H1 (cell line): ENCODE measurements around the gene SVOPL. TPM values are rescaled to one million over a fixed set of nuclear protein-coding genes. Genes with fewer than 3 reads are reported as not detected.
"Not testable (repeated sequence)": the region's sequence is repeated elsewhere in the genome, so short reads cannot be mapped to it uniquely, and the experiment has no call there.

Source experiments
- CTCF ChIA-PET: fragments of 300-600 bp; sonication (Branson Sonifier 250); formaldehyde crosslinking; loops from one replicate; lab custom pipeline; 2021; ENCODE audit not compliant: partially characterized antibody; lab: Charles Lee
- POLR2A ChIA-PET: fragments of 300-600 bp; sonication (Branson Sonifier 250); formaldehyde crosslinking; loops from one replicate; lab custom pipeline; 2021; ENCODE audit warnings: inconsistent platforms; ENCODE audit not compliant: partially characterized antibody; lab: Charles Lee
- DNase-seq, 2 experiments: peaks; one replicate each; pipeline versions ENCODE4 v3.0.0 to v3.0.0-alpha.2; 2010 to 2022; ENCODE audit warnings: low spot score in 2 of 2, low read depth in 1 of 2, mixed read lengths in 1 of 2
- FAIRE-seq: peaks from 2 replicates; lab custom pipeline; 2011; peaks lifted over from hg19 to GRCh38; lab: Jason Lieb, UNC
- H2AFZ ChIP-seq: 2 replicates; pipeline ENCODE4 v1.8.1; 2012; ENCODE audit warnings: low read length, inconsistent platforms
- H2AK5ac ChIP-seq: 2 replicates; pipeline ENCODE4 v1.6.1; 2013; ENCODE audit warnings: low read depth, low read length
- H2BK120ac ChIP-seq: replicated peaks from 2 replicates; pipeline ENCODE3; 2013; ENCODE audit warnings: low read depth, low read length, inconsistent platforms
- H2BK12ac ChIP-seq: 2 replicates; pipeline ENCODE4 v1.6.1; 2013; ENCODE audit warnings: low read depth, low read length
- H2BK15ac ChIP-seq: 2 replicates; pipeline ENCODE4 v1.6.1; 2013; ENCODE audit warnings: low read length
- H2BK20ac ChIP-seq: 2 replicates; pipeline ENCODE4 v1.6.1; 2013; ENCODE audit warnings: low read length
- H2BK5ac ChIP-seq: 2 replicates; pipeline ENCODE4 v1.6.1; 2013; ENCODE audit warnings: low read depth, low read length
- H3K14ac ChIP-seq: 2 replicates; pipeline ENCODE4 v1.6.1; 2013; ENCODE audit warnings: inconsistent platforms; ENCODE audit not compliant: insufficient read length
- H3K18ac ChIP-seq: 2 replicates; pipeline ENCODE4 v1.6.1; 2013; ENCODE audit warnings: low read length; ENCODE audit errors: extremely low read depth
- H3K23ac ChIP-seq: 2 replicates; pipeline ENCODE4 v1.6.1; 2013; ENCODE audit warnings: inconsistent platforms; ENCODE audit not compliant: insufficient read length
- H3K23me2 ChIP-seq: 2 replicates; pipeline ENCODE4 v1.6.1; 2013; ENCODE audit warnings: low read depth, low read length
- H3K27ac ChIP-seq: 2 replicates; pipeline ENCODE4 v1.6.1; 2011; ENCODE audit warnings: low read depth, low read length, inconsistent platforms
- H3K27me3 ChIP-seq, 4 experiments: replicated peaks in 1 of 4; 1 replicate in 1 of 4; 2 replicates in 3 of 4; pipeline versions ENCODE4 v1.6.1 to v1.8.1; 2011 to 2013; ENCODE audit warnings: low read length in 3 of 4, mild to moderate bottlenecking in 3 of 4, inconsistent platforms in 2 of 4, mixed read lengths in 2 of 4, moderate library complexity in 1 of 4; ENCODE audit not compliant: control insufficient read depth in 3 of 4, insufficient read depth in 3 of 4; ENCODE audit errors: extremely low read depth in 1 of 4
- H3K36me3 ChIP-seq, 4 experiments: 2 replicates each; pipeline versions ENCODE4 v1.6.1 to v1.8.1; 2011 to 2013; ENCODE audit warnings: mild to moderate bottlenecking in 4 of 4, low read length in 3 of 4, moderate library complexity in 2 of 4, control low read depth in 1 of 4, inconsistent platforms in 1 of 4; ENCODE audit not compliant: insufficient read depth in 4 of 4, control insufficient read depth in 2 of 4
- H3K4ac ChIP-seq: replicated peaks from 2 replicates; pipeline ENCODE3; 2013; ENCODE audit warnings: low read length, low read depth, mixed read lengths, inconsistent platforms; ENCODE audit not compliant: insufficient read length
- H3K4me1 ChIP-seq, 4 experiments: replicated peaks in 1 of 4; 1 replicate in 1 of 4; 2 replicates in 3 of 4; pipeline versions ENCODE4 v1.6.1 to v1.8.1; 2011 to 2013; ENCODE audit warnings: low read length in 3 of 4, inconsistent platforms in 2 of 4, mixed read lengths in 1 of 4; ENCODE audit not compliant: insufficient read depth in 4 of 4, control insufficient read depth in 3 of 4
- H3K4me2 ChIP-seq, 2 experiments: 2 replicates each; pipeline versions ENCODE4 v1.6.1 to v1.8.1; 2011 to 2013; ENCODE audit warnings: low read depth in 2 of 2, low read length in 2 of 2, control low read depth in 1 of 2, inconsistent platforms in 1 of 2, mild to moderate bottlenecking in 1 of 2; ENCODE audit not compliant: insufficient read depth in 1 of 2
- H3K4me3 ChIP-seq, 4 experiments: fragments of 200-600, 300-600 bp in 1 of 4; sonication (generic), shearing (Covaris generic), sonication (Bioruptor Twin) in 1 of 4; 2 replicates each; pipeline versions ENCODE4 v1.5.1 to v1.8.1; 2011 to 2016; ENCODE audit warnings: low read length in 4 of 4, low read depth in 3 of 4, control low read depth in 2 of 4, inconsistent platforms in 2 of 4, mild to moderate bottlenecking in 2 of 4, mixed read lengths in 1 of 4, moderate library complexity in 1 of 4; ENCODE audit not compliant: insufficient read depth in 2 of 4; ENCODE audit errors: extremely low read depth in 1 of 4
- H3K56ac ChIP-seq: replicated peaks from 2 replicates; pipeline ENCODE3; 2013; ENCODE audit warnings: low read depth, mild to moderate bottlenecking, mixed read lengths, low read length, inconsistent platforms; ENCODE audit not compliant: insufficient read length
- H3K79me1 ChIP-seq: 2 replicates; pipeline ENCODE4 v1.6.1; 2013; ENCODE audit warnings: low read depth, low read length, control low read depth
- H3K79me2 ChIP-seq, 2 experiments: 2 replicates each; pipeline versions ENCODE4 v1.6.1 to v1.8.1; 2012 to 2013; ENCODE audit warnings: low read length in 2 of 2, mild to moderate bottlenecking in 2 of 2, inconsistent platforms in 1 of 2; ENCODE audit not compliant: insufficient read depth in 2 of 2, control insufficient read depth in 1 of 2
- H3K9ac ChIP-seq, 4 experiments: replicated peaks in 1 of 4; 1 replicate in 1 of 4; 2 replicates in 3 of 4; pipeline versions ENCODE4 v1.6.1 to v1.8.1; 2011 to 2013; ENCODE audit warnings: low read depth in 3 of 4, low read length in 3 of 4, control low read depth in 2 of 4, mild to moderate bottlenecking in 2 of 4, moderate library complexity in 2 of 4, inconsistent platforms in 1 of 4; ENCODE audit errors: extremely low read depth in 1 of 4
- H3K9me3 ChIP-seq, 2 experiments: 2 replicates each; pipeline versions ENCODE4 v1.6.1 to v1.8.1; 2012 to 2013; ENCODE audit warnings: mild to moderate bottlenecking in 2 of 2, moderate library complexity in 2 of 2, control low read depth in 1 of 2, inconsistent platforms in 1 of 2, low read depth in 1 of 2, low read length in 1 of 2, mixed read lengths in 1 of 2; ENCODE audit not compliant: insufficient read depth in 2 of 2
- H4K20me1 ChIP-seq, 2 experiments: replicated peaks in 1 of 2; 2 replicates each; pipeline versions ENCODE3 to v1.8.1; 2011 to 2013; ENCODE audit warnings: inconsistent platforms in 2 of 2, low read length in 2 of 2, mild to moderate bottlenecking in 1 of 2; ENCODE audit not compliant: insufficient read depth in 2 of 2, control insufficient read depth in 1 of 2
- H4K5ac ChIP-seq: 2 replicates; pipeline ENCODE4 v1.6.1; 2013; ENCODE audit warnings: low read length, low read depth, mixed read lengths, inconsistent platforms; ENCODE audit not compliant: insufficient read length
- H4K8ac ChIP-seq: 2 replicates; pipeline ENCODE4 v1.8.0; 2013; ENCODE audit warnings: mild to moderate bottlenecking, moderate library complexity, low read length, inconsistent platforms; ENCODE audit not compliant: insufficient read depth; ENCODE audit errors: extremely low read depth
- H4K91ac ChIP-seq: replicated peaks from 2 replicates; pipeline ENCODE3; 2013; ENCODE audit warnings: low read length, mixed read lengths, inconsistent platforms; ENCODE audit not compliant: insufficient read length
- WGBS, 2 experiments: shearing (Covaris generic) in 1 of 2; methylation state at CpG; one replicate each; pipeline versions ENCODE4 v1.1.6 to v1.1.7; 2013 to 2015; ENCODE audit warnings: low lambda C conversion rate in 2 of 2, mixed read lengths in 2 of 2, inconsistent platforms in 1 of 2, low coverage in 1 of 2, missing lambda C conversion rate in 1 of 2; ENCODE audit not compliant: insufficient replicate concordance in 2 of 2, insufficient coverage in 1 of 2, insufficient read length in 1 of 2; ENCODE audit errors: extremely low coverage in 1 of 2, missing lambda C conversion rate in 1 of 2; 5-methylcytosine and 5-hydroxymethylcytosine counted together
- polyA plus RNA-seq, 7 experiments: library from polyadenylated mRNA; depleted of rRNA in 3 of 7; stranded (reverse) in 5 of 7; unstranded in 2 of 7; fragments of >200 nt in 5 of 7; fragments of 200-250 nt in 2 of 7; gene quantifications; 1 replicate in 5 of 7; 2 replicates in 1 of 7; 4 replicates in 1 of 7; pipeline versions ENCODE4 v1.2.1 to v1.2.3, GENCODE V29; 2011 to 2013; ENCODE audit warnings: missing spikeins in 2 of 7, mixed read lengths in 2 of 7
- total RNA-seq: library from RNA; stranded (reverse); fragmentation: NEBNext Ultra II Directional; extraction: Animal tissue kit (Norgen Biotek cat#: 25700); gene quantifications from 2 replicates; pipeline ENCODE4 v1.2.1, GENCODE V29; 2021

SVOPL gene
- total and polyA plus RNA-seq, 2 of the 8 experiments (the other 6 are each of a cell fraction or from before 2014, with no cell fraction given): 1.1 to 1.4 TPM

GRCh38 chr7:138695776-138696175 is 5.4 kb downstream of the SVOPL start:
- H4K8ac ChIP-seq, H3K18ac ChIP-seq, H2BK12ac ChIP-seq, H3K27me3 ChIP-seq, H3K4me2 ChIP-seq, H3K9ac ChIP-seq, H3K9me3 ChIP-seq, H3K79me2 ChIP-seq, H2AFZ ChIP-seq, CTCF ChIA-PET, H3K4me3 ChIP-seq, POLR2A ChIA-PET, H3K23ac ChIP-seq, H4K91ac ChIP-seq, H3K27ac ChIP-seq, H3K79me1 ChIP-seq, H4K20me1 ChIP-seq, H4K5ac ChIP-seq, H2BK20ac ChIP-seq, H2BK15ac ChIP-seq, H3K56ac ChIP-seq, FAIRE-seq, H3K14ac ChIP-seq, H3K4me1 ChIP-seq, H2BK120ac ChIP-seq, H2AK5ac ChIP-seq, H3K23me2 ChIP-seq, H3K36me3 ChIP-seq, DNase-seq, H3K4ac ChIP-seq, H2BK5ac ChIP-seq: not testable (repeated sequence)
- 94% methylated on average over 9 of the region's 9 CpGs; no CpG with 5 or more reads in 1 of the 2 experiments for WGBS, 2 experiments
